Neural cell (in vitro differentiated cells): ENCODE data around the gene DMTF1.

Source experiments
- EP300 ChIP-seq: fragments of 450-650 bp; conservative IDR thresholded peaks from 2 replicates; pipeline ENCODE4 v1.6.1; 2014; ENCODE audit warnings: antibody characterized with exemption, mild to moderate bottlenecking, moderate library complexity; ENCODE audit not compliant: poor library complexity, severe bottlenecking
- EZH2 ChIP-seq: fragments of 200-600, 300-800 bp; shearing (Covaris generic), sonication (generic); IDR thresholded peaks from 2 replicates; pipeline ENCODE4 v1.6.1; 2014; ENCODE audit warnings: antibody characterized with exemption, low read length, borderline replicate concordance, mild to moderate bottlenecking; ENCODE audit not compliant: insufficient read depth, poor library complexity, severe bottlenecking
- MXI1 ChIP-seq: fragments of 450-650 bp; conservative IDR thresholded peaks from 2 replicates; pipeline ENCODE4 v1.6.1; 2014; ENCODE audit warnings: antibody characterized with exemption, mild to moderate bottlenecking; ENCODE audit not compliant: poor library complexity, severe bottlenecking
- POLR2AphosphoS5 ChIP-seq: IDR thresholded peaks from 2 replicates; pipeline ENCODE4 v1.6.1; 2012
- RAD21 ChIP-seq: fragments of 450-650 bp; conservative IDR thresholded peaks from 2 replicates; pipeline ENCODE4 v1.6.1; 2014; ENCODE audit warnings: antibody characterized with exemption, mild to moderate bottlenecking, moderate library complexity
- REST ChIP-seq: IDR thresholded peaks from 2 replicates; pipeline ENCODE4 v1.6.1; 2012; ENCODE audit warnings: borderline replicate concordance
- SMC3 ChIP-seq: fragments of 450-650 bp; conservative IDR thresholded peaks from 2 replicates; pipeline ENCODE4 v1.6.1; 2014; ENCODE audit warnings: antibody characterized with exemption, mild to moderate bottlenecking, moderate library complexity; ENCODE audit not compliant: poor library complexity
- TAF1 ChIP-seq: IDR thresholded peaks from 2 replicates; pipeline ENCODE4 v1.6.1; 2012; ENCODE audit warnings: low read depth
- TF ChIP-seq, protein P1 (sequence below): fragments of 450-650 bp; IDR thresholded peaks from 2 replicates; pipeline ENCODE4 v1.5.1; 2014; ENCODE audit warnings: antibody characterized with exemption, mild to moderate bottlenecking, moderate library complexity; ENCODE audit not compliant: poor library complexity, severe bottlenecking

GRCh38 chr7:87155788-87156187 is 3.5 kb downstream of the DMTF1 start:
- TF ChIP-seq TAF1 = no peak
- TF ChIP-seq RAD21 = no peak
- TF ChIP-seq, protein P1, sequence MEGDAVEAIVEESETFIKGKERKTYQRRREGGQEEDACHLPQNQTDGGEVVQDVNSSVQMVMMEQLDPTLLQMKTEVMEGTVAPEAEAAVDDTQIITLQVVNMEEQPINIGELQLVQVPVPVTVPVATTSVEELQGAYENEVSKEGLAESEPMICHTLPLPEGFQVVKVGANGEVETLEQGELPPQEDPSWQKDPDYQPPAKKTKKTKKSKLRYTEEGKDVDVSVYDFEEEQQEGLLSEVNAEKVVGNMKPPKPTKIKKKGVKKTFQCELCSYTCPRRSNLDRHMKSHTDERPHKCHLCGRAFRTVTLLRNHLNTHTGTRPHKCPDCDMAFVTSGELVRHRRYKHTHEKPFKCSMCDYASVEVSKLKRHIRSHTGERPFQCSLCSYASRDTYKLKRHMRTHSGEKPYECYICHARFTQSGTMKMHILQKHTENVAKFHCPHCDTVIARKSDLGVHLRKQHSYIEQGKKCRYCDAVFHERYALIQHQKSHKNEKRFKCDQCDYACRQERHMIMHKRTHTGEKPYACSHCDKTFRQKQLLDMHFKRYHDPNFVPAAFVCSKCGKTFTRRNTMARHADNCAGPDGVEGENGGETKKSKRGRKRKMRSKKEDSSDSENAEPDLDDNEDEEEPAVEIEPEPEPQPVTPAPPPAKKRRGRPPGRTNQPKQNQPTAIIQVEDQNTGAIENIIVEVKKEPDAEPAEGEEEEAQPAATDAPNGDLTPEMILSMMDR = no peak
- TF ChIP-seq POLR2AphosphoS5 = no peak
- TF ChIP-seq MXI1 = no peak
- TF ChIP-seq EZH2 = no peak
- TF ChIP-seq SMC3 = no peak
- no peak for TF ChIP-seq REST
- no peak for TF ChIP-seq EP300
